ENCODE measurements around the gene CHMP3.

DNA sequence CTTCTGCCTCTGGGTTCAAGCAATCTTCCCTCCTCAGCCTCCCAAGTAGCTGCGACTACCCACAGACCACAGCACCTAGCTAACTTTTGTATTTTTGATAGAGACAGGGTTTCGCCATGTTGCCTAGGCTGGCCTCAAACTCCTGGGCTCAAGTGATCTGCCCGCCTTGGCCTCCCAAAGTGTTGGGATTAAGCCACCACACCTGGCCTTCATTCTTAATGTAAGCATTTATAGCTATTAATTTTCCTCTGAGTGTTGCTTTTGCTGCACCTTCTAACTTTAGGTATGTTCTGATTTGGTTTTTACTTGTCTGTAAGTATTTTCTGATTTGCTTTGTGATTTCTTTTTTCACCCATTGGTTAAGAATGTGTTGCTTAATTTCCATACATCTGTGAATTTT, 29.7 kb downstream of the CHMP3 start:
- no peak for TF ChIP-seq SPI1 (IDR thresholded peaks at IDR 0.05; ENCODE audit: borderline replicate concordance, low read depth)
- TF ChIP-seq CTCF (IDR thresholded peaks at IDR 0.05; ENCODE audit: insufficient read depth, low read length): no peak
- no peak for TF ChIP-seq GABPA (IDR thresholded peaks at IDR 0.05; ENCODE audit: low read depth)
- TF ChIP-seq POLR2AphosphoS5 (IDR thresholded peaks at IDR 0.05; ENCODE audit: low read depth): no peak

Data from HL-60 (cell line).